Trophoblast cell (in vitro differentiated cells and primary cell): ENCODE results near the gene IPO7.

Source experiments
- DNase-seq, 2 donors: peaks; one replicate each; pipeline ENCODE4 v3.0.0-alpha.2; 2016
- H2AFZ ChIP-seq: 2 replicates; pipeline ENCODE4 v1.6.1; 2013; ENCODE audit warnings: low read length, moderate library complexity, mild to moderate bottlenecking; ENCODE audit not compliant: insufficient read depth, poor library complexity
- H2AK5ac ChIP-seq: 2 replicates; pipeline ENCODE4 v1.6.1; 2013; ENCODE audit warnings: mild to moderate bottlenecking, low read length
- H2BK120ac ChIP-seq: 2 replicates; pipeline ENCODE4 v1.6.1; 2013; ENCODE audit warnings: low read length, mild to moderate bottlenecking, moderate library complexity; ENCODE audit not compliant: insufficient read depth, poor library complexity
- H2BK12ac ChIP-seq: 2 replicates; pipeline ENCODE4 v1.6.1; 2013; ENCODE audit warnings: mild to moderate bottlenecking, low read length, moderate library complexity
- H2BK5ac ChIP-seq: 2 replicates; pipeline ENCODE4 v1.6.1; 2013; ENCODE audit warnings: low read length, low read depth, moderate library complexity, mild to moderate bottlenecking; ENCODE audit not compliant: poor library complexity
- H3K14ac ChIP-seq: 2 replicates; pipeline ENCODE4 v1.6.1; 2013; ENCODE audit warnings: mild to moderate bottlenecking, low read length
- H3K18ac ChIP-seq: 2 replicates; pipeline ENCODE4 v1.6.1; 2013; ENCODE audit warnings: mild to moderate bottlenecking, low read length
- H3K23ac ChIP-seq: 2 replicates; pipeline ENCODE4 v1.6.1; 2013; ENCODE audit warnings: low read length
- H3K27ac ChIP-seq: 2 replicates; pipeline ENCODE4 v1.5.1; 2013; ENCODE audit warnings: low read depth, mild to moderate bottlenecking, inconsistent platforms, low read length, moderate library complexity
- H3K27me3 ChIP-seq: 2 replicates; pipeline ENCODE4 v1.6.1; 2013; ENCODE audit warnings: inconsistent platforms, mild to moderate bottlenecking, low read length, moderate library complexity; ENCODE audit not compliant: insufficient read depth
- H3K36me3 ChIP-seq, 2 experiments: 1 replicate in 1 of 2; 2 replicates in 1 of 2; pipeline ENCODE4 v1.6.1; 2013; ENCODE audit warnings: low read length in 2 of 2, mild to moderate bottlenecking in 2 of 2, moderate library complexity in 1 of 2; ENCODE audit not compliant: insufficient read depth in 2 of 2, control insufficient read depth in 1 of 2
- H3K4ac ChIP-seq: 2 replicates; pipeline ENCODE4 v1.6.1; 2013; ENCODE audit warnings: low read depth, mild to moderate bottlenecking, low read length, moderate library complexity
- H3K4me1 ChIP-seq, 2 experiments: 1 replicate in 1 of 2; 2 replicates in 1 of 2; pipeline ENCODE4 v1.6.1; 2013; ENCODE audit warnings: low read length in 2 of 2, mild to moderate bottlenecking in 2 of 2, moderate library complexity in 1 of 2; ENCODE audit not compliant: insufficient read depth in 2 of 2, control insufficient read depth in 1 of 2
- H3K4me2 ChIP-seq: 2 replicates; pipeline ENCODE4 v1.6.1; 2013; ENCODE audit warnings: inconsistent platforms, mild to moderate bottlenecking, low read length, moderate library complexity
- H3K4me3 ChIP-seq: 2 replicates; pipeline ENCODE4 v1.5.1; 2013; ENCODE audit warnings: mild to moderate bottlenecking, low read depth, low read length, inconsistent platforms
- H3K79me1 ChIP-seq: one replicate; pipeline ENCODE4 v1.6.1; 2013; ENCODE audit warnings: low read length
- H3K79me2 ChIP-seq: 2 replicates; pipeline ENCODE4 v1.6.1; 2013; ENCODE audit warnings: low read length, mild to moderate bottlenecking; ENCODE audit not compliant: control insufficient read depth, insufficient read depth, poor library complexity
- H3K9ac ChIP-seq: 2 replicates; pipeline ENCODE4 v1.6.1; 2013; ENCODE audit warnings: mild to moderate bottlenecking, low read length
- H3K9me3 ChIP-seq: 2 replicates; pipeline ENCODE4 v1.6.1; 2013; ENCODE audit warnings: low read depth, mild to moderate bottlenecking, control low read depth, inconsistent platforms, low read length; ENCODE audit not compliant: insufficient read depth
- H4K12ac ChIP-seq: 2 replicates; pipeline ENCODE4 v1.6.1; 2013; ENCODE audit warnings: low read depth, mild to moderate bottlenecking, low read length, moderate library complexity
- H4K8ac ChIP-seq: 2 replicates; pipeline ENCODE4 v1.6.1; 2013; ENCODE audit warnings: low read depth, mild to moderate bottlenecking, low read length, moderate library complexity
- H4K91ac ChIP-seq: one replicate; pipeline ENCODE4 v1.6.1; 2013; ENCODE audit warnings: low read depth, mild to moderate bottlenecking, low read length, moderate library complexity
- WGBS: extraction: QIAGEN DNeasy Blood & Tissue Kit; methylation state at CpG from one replicate; pipeline ENCODE4 v1.1.7; 2013; ENCODE audit warnings: missing lambda C conversion rate; ENCODE audit not compliant: insufficient read length, insufficient coverage; ENCODE audit errors: extremely low coverage; 5-methylcytosine and 5-hydroxymethylcytosine counted together

The IPO7 gene

GRCh38 chr11:9459667-9460321 is 75.3 kb downstream of the IPO7 start:
- no CpG with 5 or more reads among the region's 23 CpGs for WGBS
- H3K14ac ChIP-seq: peak overlapping the region; percentile 92

DNA sequence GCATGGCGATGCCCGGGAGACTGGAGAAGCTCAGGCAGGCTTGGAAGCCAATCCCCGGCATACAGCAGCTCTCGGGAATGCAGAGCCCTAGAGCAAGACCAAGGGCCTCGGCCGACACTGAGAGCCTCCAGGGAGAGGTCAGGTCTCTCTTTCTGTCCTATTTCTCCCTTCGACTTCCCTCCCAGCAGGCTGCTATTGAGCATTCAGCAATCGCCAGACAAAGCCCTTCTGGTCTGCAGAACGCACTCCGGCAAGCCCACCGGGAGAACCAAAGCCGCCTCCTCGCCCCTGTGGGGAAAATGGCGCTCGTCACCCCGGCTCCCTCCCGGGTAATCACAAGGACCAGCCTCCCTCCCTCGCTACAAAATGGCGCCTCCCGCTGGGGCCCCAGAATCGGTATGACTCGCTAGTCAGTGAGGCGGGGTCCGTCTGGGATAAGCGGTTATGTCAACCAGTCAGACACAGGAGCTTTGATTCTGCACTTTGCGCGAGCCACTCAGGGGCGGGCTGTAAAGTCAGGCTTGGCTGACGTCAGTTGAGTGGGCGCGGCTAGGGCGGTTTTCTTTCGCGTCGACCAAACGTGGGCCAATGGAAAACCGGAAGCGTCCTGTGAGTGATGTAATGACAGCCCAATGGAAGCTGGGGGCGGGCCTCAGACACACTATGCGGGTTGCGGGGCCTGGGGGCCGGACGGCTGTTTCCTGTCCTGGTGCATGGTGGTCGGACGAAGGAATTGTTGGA is 76.0 kb downstream of the IPO7 start, which contains the start of gene ZNF143:
ZNF143 (plus strand) TSS at position 691 of the 741 bp plus-strand sequence. CDS start 10,297 bp downstream, outside the sequence.
- H2BK5ac ChIP-seq: peak within 1 kb of the TSS; percentile 95
- H4K91ac ChIP-seq: peak within 1 kb of the TSS; percentile 97
- no peaks in the 10 kb centered on the region for H3K27me3 ChIP-seq
- DNase-seq: peak; percentile 100
- H4K12ac ChIP-seq: peak within 1 kb of the TSS; percentile 60
- peaks cover 0 to 3% of the 10 kb centered on the region in 2 experiments for H3K36me3 ChIP-seq
- peaks cover 20% of the 10 kb centered on the region for H3K79me1 ChIP-seq
- H3K9ac ChIP-seq: peak within 1 kb of the TSS; percentile 98
- H3K4ac ChIP-seq: peak within 1 kb of the TSS; percentile 70
- peak within 1 kb of the TSS; percentile 96 for H3K27ac ChIP-seq
- no peaks in the 10 kb centered on the region for H3K9me3 ChIP-seq
- peak within 1 kb of the TSS; percentile 55 for H3K4me2 ChIP-seq
- H2BK12ac ChIP-seq: no peak within 1 kb of the TSS
- peak within 1 kb of the TSS; percentile 94 for H2AK5ac ChIP-seq
- H3K18ac ChIP-seq: peak within 1 kb of the TSS; percentile 95
- H4K8ac ChIP-seq: peak within 1 kb of the TSS; percentile 89
- H3K23ac ChIP-seq: no peak within 1 kb of the TSS
- peaks cover 4 to 8% of the 10 kb centered on the region in 2 experiments for H3K4me1 ChIP-seq
- H3K4me3 ChIP-seq: peak within 1 kb of the TSS; percentile 85
- H3K14ac ChIP-seq: peak within 1 kb of the TSS; percentile 92
- no CpG with 5 or more reads among the region's 45 CpGs for WGBS
- H2AFZ ChIP-seq: peak within 1 kb of the TSS; percentile 24
- peaks cover 12% of the 10 kb centered on the region for H3K79me2 ChIP-seq
- peak within 1 kb of the TSS; percentile 74 for H2BK120ac ChIP-seq

More at GRCh38 chr11:9459667-9460321, 75.3 kb downstream of the IPO7 start:
- Histone ChIP-seq H2BK5ac (peak overlapping the region; percentile 95), H2AFZ (peak overlapping the region; percentile 24), H3K4me1 (peaks cover 4 to 8% of the 10 kb centered on the region in 2 experiments), H3K23ac (no peak overlapping the region), H3K4ac (peak overlapping the region; percentile 65), H4K12ac (peak overlapping the region; percentile 59), H3K36me3 (peaks cover 0 to 3% of the 10 kb centered on the region in 2 experiments), H3K4me3 (peak overlapping the region; percentile 85), H3K79me1 (peaks cover 20% of the 10 kb centered on the region), H2AK5ac (peak overlapping the region; percentile 94), H3K4me2 (peak overlapping the region; percentile 47), H3K9me3 (no peaks in the 10 kb centered on the region), H4K91ac (peak overlapping the region; percentile 97), H3K18ac (peak overlapping the region; percentile 70), H4K8ac (peak overlapping the region; percentile 89), H2BK12ac (no peak overlapping the region), H3K27me3 (no peaks in the 10 kb centered on the region), H3K9ac (peak overlapping the region; percentile 98), H3K79me2 (peaks cover 12% of the 10 kb centered on the region), H3K27ac (peak overlapping the region; percentile 94), H2BK120ac (peak overlapping the region; percentile 74)
- peak; percentile 34 to 53 for DNase-seq

GRCh38 chr11:9461063-9461759 is 76.8 kb downstream of the IPO7 start:
- no peak overlapping the region for H2BK12ac ChIP-seq
- peak overlapping the region; percentile 95 for H2BK5ac ChIP-seq
- H3K4me2 ChIP-seq: peak overlapping the region; percentile 55
- H3K4me1 ChIP-seq: peaks cover 4 to 8% of the 10 kb centered on the region in 2 experiments
- peak overlapping the region; percentile 95 for H3K18ac ChIP-seq
- peak overlapping the region; percentile 88 for H3K14ac ChIP-seq
- H3K79me1 ChIP-seq: peaks cover 20% of the 10 kb centered on the region
- H4K12ac ChIP-seq: peak overlapping the region; percentile 60
- H3K4me3 ChIP-seq: peak overlapping the region; percentile 72
- H4K91ac ChIP-seq: peak overlapping the region; percentile 85
- peak overlapping the region; percentile 78 for H4K8ac ChIP-seq
- H3K9me3 ChIP-seq: no peaks in the 10 kb centered on the region
- DNase-seq: peak; percentile 62 to 83
- H3K36me3 ChIP-seq: peaks cover 0 to 3% of the 10 kb centered on the region in 2 experiments
- H2AFZ ChIP-seq: peak overlapping the region; percentile 18
- H2AK5ac ChIP-seq: peak overlapping the region; percentile 92
- peaks cover 12% of the 10 kb centered on the region for H3K79me2 ChIP-seq
- peak overlapping the region; percentile 70 for H3K4ac ChIP-seq
- H2BK120ac ChIP-seq: peak overlapping the region; percentile 70
- H3K27ac ChIP-seq: peak overlapping the region; percentile 96
- peak overlapping the region; percentile 97 for H3K9ac ChIP-seq
- H3K23ac ChIP-seq: no peak overlapping the region
- WGBS: no CpG with 5 or more reads among the region's 57 CpGs
- H3K27me3 ChIP-seq: no peaks in the 10 kb centered on the region

DNA sequence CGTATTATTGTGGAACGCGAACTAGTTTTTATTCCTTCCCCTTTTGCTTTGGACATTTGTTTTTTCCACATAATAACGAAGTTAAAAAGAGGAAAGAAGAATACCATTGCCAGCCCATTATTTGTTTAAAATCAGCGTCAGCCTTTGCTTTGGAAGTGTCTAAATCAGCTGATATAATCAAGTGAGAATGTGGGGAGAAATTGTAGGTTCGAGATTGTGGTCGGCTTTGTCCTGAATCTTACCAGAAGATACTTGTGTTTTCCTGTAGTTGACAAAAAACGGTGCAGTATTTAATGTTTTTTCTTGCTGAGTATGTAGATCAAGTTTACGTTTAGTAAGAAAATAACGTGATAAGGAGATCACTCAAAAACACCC is 77.3 kb downstream of the IPO7 start:
- Histone ChIP-seq H2BK5ac (no peak overlapping the region), H3K14ac (no peak overlapping the region), H3K4me1 (peaks cover 4 to 8% of the 10 kb centered on the region in 2 experiments), H2BK12ac (no peak overlapping the region), H3K9ac (peak overlapping the region; percentile 47), H2AFZ (no peak overlapping the region), H2AK5ac (no peak overlapping the region), H4K8ac (no peak overlapping the region), H3K4ac (no peak overlapping the region), H3K79me2 (peaks cover 12% of the 10 kb centered on the region), H4K12ac (no peak overlapping the region), H3K27ac (peak overlapping the region; percentile 96), H4K91ac (no peak overlapping the region), H3K79me1 (peaks cover 20% of the 10 kb centered on the region), H3K23ac (no peak overlapping the region), H3K36me3 (peaks cover 2 to 3% of the 10 kb centered on the region in 2 experiments), H3K4me3 (no peak overlapping the region), H3K9me3 (no peaks in the 10 kb centered on the region), H3K18ac (no peak overlapping the region), H3K27me3 (no peaks in the 10 kb centered on the region), H2BK120ac (no peak overlapping the region), H3K4me2 (peak overlapping the region; percentile 55)
- WGBS: no CpG with 5 or more reads among the region's 10 CpGs
- DNase-seq: no peak
